A549 (cell line): ENCODE measurements around the gene ARL4D.

Experiments
- CBX2 ChIP-seq: fragments of 200-600 bp; sonication (generic); IDR thresholded peaks from 2 replicates; pipeline ENCODE4 v1.6.1; 2016; ENCODE audit warnings: low read depth, mild to moderate bottlenecking, borderline replicate concordance
- CHD2 ChIP-seq: fragments of 150-350 bp; IDR thresholded peaks from 2 replicates; pipeline ENCODE4 v1.6.1; 2014; ENCODE audit warnings: low read length; ENCODE audit not compliant: partially characterized antibody
- CTCF ChIP-seq: fragments of >200 bp; sonication (Bioruptor Twin); formaldehyde crosslinking; IDR thresholded peaks from 3 replicates; pipeline ENCODE4 v1.5.1; 2016
- EP300 ChIP-seq, 2 experiments: fragments of >200 bp; sonication (Bioruptor Twin); formaldehyde crosslinking; IDR thresholded peaks; 2 replicates in 1 of 2; 3 replicates in 1 of 2; pipeline ENCODE4 v1.6.1; 2016 to 2017
- HDAC2 ChIP-seq: fragments of 200-600 bp; sonication (generic); IDR thresholded peaks from 2 replicates; pipeline ENCODE4 v1.6.1; 2016
- POLR2A ChIP-seq: IDR thresholded peaks from 2 replicates; pipeline ENCODE4 v1.6.1; 2012; ENCODE audit warnings: mild to moderate bottlenecking, low read length
- POLR2AphosphoS2 ChIP-seq: conservative IDR thresholded peaks from 2 replicates; pipeline ENCODE4 v1.6.1; 2012; ENCODE audit warnings: low read length, improper control_type of control experiment, inconsistent platforms
- SMC3 ChIP-seq: fragments of >200 bp; sonication (Bioruptor Twin); formaldehyde crosslinking; IDR thresholded peaks from 3 replicates; pipeline ENCODE4 v1.6.1; 2018; ENCODE audit warnings: inconsistent platforms
- ZSCAN20 ChIP-seq: fragments of 250-450 bp; sonication (Bioruptor Pico); IDR thresholded peaks from 2 replicates; pipeline ENCODE4 v1.8.0; 2022; ENCODE audit warnings: mild to moderate bottlenecking, moderate library complexity
- TF ChIP-seq, protein P1 (sequence below): fragments of 250-450 bp; sonication (Bioruptor Pico); IDR thresholded peaks from 2 replicates; pipeline ENCODE4 v1.5.0; 2021; ENCODE audit warnings: mild to moderate bottlenecking, moderate library complexity, borderline replicate concordance

GRCh38 chr17:43365356-43365755, 33.4 kb upstream of the ARL4D start:
- TF ChIP-seq EP300 (IDR thresholded peaks at IDR 0.05) (no peak), CTCF (no peak), CBX2 (no peak), POLR2A (no peak), POLR2AphosphoS2 (no peak), SMC3 (no peak), HDAC2 (no peak), ZSCAN20 (CRISPR knock-in tag) (no peak), CHD2 (no peak)
- TF ChIP-seq, protein P1, sequence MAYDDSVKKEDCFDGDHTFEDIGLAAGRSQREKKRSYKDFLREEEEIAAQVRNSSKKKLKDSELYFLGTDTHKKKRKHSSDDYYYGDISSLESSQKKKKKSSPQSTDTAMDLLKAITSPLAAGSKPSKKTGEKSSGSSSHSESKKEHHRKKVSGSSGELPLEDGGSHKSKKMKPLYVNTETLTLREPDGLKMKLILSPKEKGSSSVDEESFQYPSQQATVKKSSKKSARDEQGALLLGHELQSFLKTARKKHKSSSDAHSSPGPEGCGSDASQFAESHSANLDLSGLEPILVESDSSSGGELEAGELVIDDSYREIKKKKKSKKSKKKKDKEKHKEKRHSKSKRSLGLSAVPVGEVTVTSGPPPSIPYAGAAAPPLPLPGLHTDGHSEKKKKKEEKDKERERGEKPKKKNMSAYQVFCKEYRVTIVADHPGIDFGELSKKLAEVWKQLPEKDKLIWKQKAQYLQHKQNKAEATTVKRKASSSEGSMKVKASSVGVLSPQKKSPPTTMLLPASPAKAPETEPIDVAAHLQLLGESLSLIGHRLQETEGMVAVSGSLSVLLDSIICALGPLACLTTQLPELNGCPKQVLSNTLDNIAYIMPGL, result no peak
